ENCODE results near the gene FXR1.
"Not testable (repeated sequence)": the region's sequence is repeated elsewhere in the genome, so short reads cannot be mapped to it uniquely, and the experiment has no call there.

Gene FXR1

GRCh38 chr3:180912304-180913296 is at the start of gene FXR1:
FXR1 (plus strand) TSS chr3:180912670; CDS start chr3:180912686, 16 bp downstream.
- peak; percentile 90 for DNase-seq

GRCh38 chr3:180870008-180870699 is 42.3 kb upstream of the FXR1 start:
- no peak for DNase-seq

GRCh38 chr3:180871901-180872300 is 40.6 kb upstream of the FXR1 start:
- no peak for DNase-seq

GRCh38 chr3:180872430-180872829 is 40.0 kb upstream of the FXR1 start:
- DNase-seq: not testable (repeated sequence)

- no peak for DNase-seq
These were observed 37.3 kb upstream of the FXR1 start for GRCh38 chr3:180875124-180875698.

GRCh38 chr3:180881065-180881801 is 31.2 kb upstream of the FXR1 start:
- DNase-seq: no peak

- DNase-seq: no peak
These were observed 30.4 kb upstream of the FXR1 start for GRCh38 chr3:180882115-180882514.

GRCh38 chr3:180888992-180889560 is 23.4 kb upstream of the FXR1 start:
- no peak for DNase-seq

GRCh38 chr3:180898572-180898971 is 13.9 kb upstream of the FXR1 start:
- no peak for DNase-seq

GRCh38 chr3:180909369-180910127 is 2.9 kb upstream of the FXR1 start:
- no peak for DNase-seq

GRCh38 chr3:180910823-180911222 is 1.6 kb upstream of the FXR1 start:
- DNase-seq: no peak

- DNase-seq: no peak
These were observed 580 bp upstream of the FXR1 start for GRCh38 chr3:180911876-180912303.

- no peak for DNase-seq
These were observed 1.3 kb downstream of the FXR1 start for GRCh38 chr3:180913581-180914404.

- DNase-seq: no peak
These were observed 6.1 kb downstream of the FXR1 start for GRCh38 chr3:180918542-180918941.

GRCh38 chr3:180922242-180922641 is 9.8 kb downstream of the FXR1 start:
- no peak for DNase-seq

GRCh38 chr3:180923561-180923960 is 11.1 kb downstream of the FXR1 start:
- DNase-seq: no peak

GRCh38 chr3:180926526-180926925 is 14.1 kb downstream of the FXR1 start:
- no peak for DNase-seq

- no peak for DNase-seq
These were observed 16.9 kb downstream of the FXR1 start for GRCh38 chr3:180929376-180929775.

- no peak for DNase-seq
These were observed 18.1 kb downstream of the FXR1 start for GRCh38 chr3:180930526-180930925.

- no peak for DNase-seq
These were observed 20.3 kb downstream of the FXR1 start for GRCh38 chr3:180932819-180933218.

- no peak for DNase-seq
These were observed 22.2 kb downstream of the FXR1 start for GRCh38 chr3:180934638-180935037.

Data from CD4-positive, alpha-beta T cell treated with Interleukin-4 for 1 hour (primary cell).